Measurements from ENCODE around the gene SPIN1.

DNA sequence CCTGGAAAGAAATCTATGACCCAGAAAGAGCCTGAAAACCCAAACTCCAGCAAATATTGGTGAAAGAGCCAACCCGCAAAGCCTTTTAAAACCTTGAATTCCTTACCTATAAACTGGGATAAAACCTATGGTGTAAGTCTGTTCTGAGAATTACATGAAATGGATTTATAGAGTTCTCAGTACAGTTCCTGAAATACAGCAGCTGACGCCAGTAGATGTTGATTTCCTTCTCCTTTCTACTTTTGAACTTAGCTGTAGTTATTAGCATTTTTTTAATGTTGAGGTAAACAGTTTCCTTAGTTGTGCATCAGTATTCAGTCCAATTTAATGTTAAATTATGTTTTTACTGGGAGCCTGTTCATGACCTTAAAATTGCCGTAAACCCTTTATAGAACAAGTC lies 3.7 kb downstream of the SPIN1 start:
- TF ChIP-seq, protein P1, sequence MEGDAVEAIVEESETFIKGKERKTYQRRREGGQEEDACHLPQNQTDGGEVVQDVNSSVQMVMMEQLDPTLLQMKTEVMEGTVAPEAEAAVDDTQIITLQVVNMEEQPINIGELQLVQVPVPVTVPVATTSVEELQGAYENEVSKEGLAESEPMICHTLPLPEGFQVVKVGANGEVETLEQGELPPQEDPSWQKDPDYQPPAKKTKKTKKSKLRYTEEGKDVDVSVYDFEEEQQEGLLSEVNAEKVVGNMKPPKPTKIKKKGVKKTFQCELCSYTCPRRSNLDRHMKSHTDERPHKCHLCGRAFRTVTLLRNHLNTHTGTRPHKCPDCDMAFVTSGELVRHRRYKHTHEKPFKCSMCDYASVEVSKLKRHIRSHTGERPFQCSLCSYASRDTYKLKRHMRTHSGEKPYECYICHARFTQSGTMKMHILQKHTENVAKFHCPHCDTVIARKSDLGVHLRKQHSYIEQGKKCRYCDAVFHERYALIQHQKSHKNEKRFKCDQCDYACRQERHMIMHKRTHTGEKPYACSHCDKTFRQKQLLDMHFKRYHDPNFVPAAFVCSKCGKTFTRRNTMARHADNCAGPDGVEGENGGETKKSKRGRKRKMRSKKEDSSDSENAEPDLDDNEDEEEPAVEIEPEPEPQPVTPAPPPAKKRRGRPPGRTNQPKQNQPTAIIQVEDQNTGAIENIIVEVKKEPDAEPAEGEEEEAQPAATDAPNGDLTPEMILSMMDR (IDR thresholded peaks at IDR 0.05), result no peak
- TF ChIP-seq POLR2A (IDR thresholded peaks at IDR 0.05), result no peak
